WTC11 (cell line): ENCODE measurements around the gene ACACA. TPM values are rescaled to one million over a fixed set of nuclear protein-coding genes. Genes with fewer than 3 reads are reported as not detected.
A peak's percentile ranks its signal among the peaks of the same experiment; 100 is the strongest.

Source experiments
- ATAC-seq: fragments of 200-7000 bp; cut with Tn5 transposase; 2 replicates; pipeline ENCODE4 v1.10.0; 2021; ENCODE audit warnings: mild to moderate bottlenecking, moderate library complexity
- CTCF ChIA-PET: fragments of 300-600 bp; sonication (Branson Sonifier 250); formaldehyde crosslinking; loops from one replicate; lab custom pipeline; 2021; ENCODE audit warnings: antibody characterized with exemption; lab: Charles Lee
- POLR2A ChIA-PET: fragments of 350-600 bp; sonication (Branson Sonifier 250); formaldehyde crosslinking; loops from one replicate; lab custom pipeline; 2021; ENCODE audit warnings: antibody characterized with exemption; lab: Charles Lee
- DNase-seq: peaks from one replicate; pipeline ENCODE4 v3.0.0; 2021; ENCODE audit warnings: low spot score
- H3K27ac Mint-ChIP-seq: 2 replicates; pipeline ENCODE4 v1.8.0; 2021; ENCODE audit warnings: mixed read lengths
- H3K27me3 Mint-ChIP-seq: 2 replicates; pipeline ENCODE4 v1.8.0; 2021; ENCODE audit warnings: low read depth, mild to moderate bottlenecking, moderate library complexity, mixed read lengths
- H3K36me3 Mint-ChIP-seq: 2 replicates; pipeline ENCODE4 v1.8.0; 2021; ENCODE audit warnings: mixed read lengths
- H3K4me1 Mint-ChIP-seq: 2 replicates; pipeline ENCODE4 v1.8.0; 2022; ENCODE audit warnings: mixed read lengths
- H3K4me3 Mint-ChIP-seq: 2 replicates; pipeline ENCODE4 v1.8.0; 2021; ENCODE audit warnings: mild to moderate bottlenecking, moderate library complexity, mixed read lengths
- H3K9me3 Mint-ChIP-seq: 2 replicates; pipeline ENCODE4 v1.8.0; 2021; ENCODE audit warnings: mixed read lengths
- AR ChIP-seq: fragments of 250-450 bp; sonication (Bioruptor Pico); IDR thresholded peaks from 2 replicates; pipeline ENCODE4 v1.9.0; 2021; ENCODE audit warnings: mild to moderate bottlenecking
- ARID4B ChIP-seq: sonication (generic); formaldehyde crosslinking; IDR thresholded peaks from 2 replicates; pipeline ENCODE4 v1.8.0; 2023; ENCODE audit warnings: missing genetic modification reagents, mild to moderate bottlenecking, borderline replicate concordance
- ATF2 ChIP-seq: sonication (generic); formaldehyde crosslinking; IDR thresholded peaks from 2 replicates; pipeline ENCODE4 v1.8.1; 2022; ENCODE audit warnings: low read depth, missing genetic modification reagents, borderline replicate concordance
- ATF3 ChIP-seq: sonication (generic); formaldehyde crosslinking; conservative IDR thresholded peaks from 2 replicates; pipeline ENCODE4 v1.8.1; 2022; ENCODE audit warnings: mild to moderate bottlenecking, missing genetic modification reagents
- E2F1 ChIP-seq: sonication (generic); formaldehyde crosslinking; IDR thresholded peaks from 2 replicates; pipeline ENCODE4 v1.8.0; 2022; ENCODE audit warnings: mild to moderate bottlenecking, missing genetic modification reagents
- ERG ChIP-seq: fragments of 250-450 bp; sonication (Bioruptor Pico); IDR thresholded peaks from 2 replicates; pipeline ENCODE4 v1.8.0; 2021; ENCODE audit warnings: mild to moderate bottlenecking
- IRF2 ChIP-seq: sonication (generic); formaldehyde crosslinking; IDR thresholded peaks from 2 replicates; pipeline ENCODE4 v1.8.0; 2022; ENCODE audit warnings: low read depth, missing genetic modification reagents, borderline replicate concordance
- OVOL2 ChIP-seq: fragments of 250-450 bp; sonication (Bioruptor Pico); IDR thresholded peaks from 2 replicates; pipeline ENCODE4 v1.9.0; 2021; ENCODE audit warnings: mild to moderate bottlenecking, borderline replicate concordance
- PREB ChIP-seq: sonication (generic); formaldehyde crosslinking; IDR thresholded peaks from 2 replicates; pipeline ENCODE4 v1.8.1; 2022; ENCODE audit warnings: mild to moderate bottlenecking, missing genetic modification reagents, moderate library complexity, borderline replicate concordance
- PRRX2 ChIP-seq: fragments of 250-450 bp; sonication (Bioruptor Pico); IDR thresholded peaks from 2 replicates; pipeline ENCODE4 v1.8.0; 2021; ENCODE audit warnings: mild to moderate bottlenecking
- RORB ChIP-seq: fragments of 250-450 bp; sonication (Bioruptor Pico); IDR thresholded peaks from 2 replicates; pipeline ENCODE4 v1.9.0; 2021; ENCODE audit warnings: mild to moderate bottlenecking
- STAT6 ChIP-seq: sonication (generic); formaldehyde crosslinking; conservative IDR thresholded peaks from 2 replicates; pipeline ENCODE4 v1.8.1; 2023; ENCODE audit warnings: mild to moderate bottlenecking, low read depth, missing genetic modification reagents, moderate library complexity
- ZBTB21 ChIP-seq: sonication (generic); formaldehyde crosslinking; IDR thresholded peaks from 2 replicates; pipeline ENCODE4 v1.8.1; 2023; ENCODE audit warnings: mild to moderate bottlenecking, missing genetic modification reagents, borderline replicate concordance
- ZBTB43 ChIP-seq: sonication (generic); formaldehyde crosslinking; IDR thresholded peaks from 2 replicates; pipeline ENCODE4 v1.8.1; 2023; ENCODE audit warnings: mild to moderate bottlenecking, missing genetic modification reagents
- ZNF138 ChIP-seq: sonication (generic); formaldehyde crosslinking; conservative IDR thresholded peaks from 2 replicates; pipeline ENCODE4 v1.8.1; 2022; ENCODE audit warnings: mild to moderate bottlenecking, moderate library complexity, missing genetic modification reagents
- ZNF396 ChIP-seq: fragments of 250-450 bp; sonication (Bioruptor Pico); IDR thresholded peaks from 2 replicates; pipeline ENCODE4 v1.8.0; 2021; ENCODE audit warnings: mild to moderate bottlenecking, moderate library complexity, borderline replicate concordance
- ZNF671 ChIP-seq: fragments of 250-450 bp; sonication (Bioruptor Pico); IDR thresholded peaks from 2 replicates; pipeline ENCODE4 v1.8.0; 2021; ENCODE audit warnings: mild to moderate bottlenecking
- total RNA-seq: library from RNA; stranded (reverse); gene quantifications from 3 replicates; pipeline ENCODE4 v1.2.3, GENCODE V29; 2021

The ACACA gene
- total RNA-seq, 1 experiment from 2014 or later: 167 TPM

- H3K36me3 Mint-ChIP-seq: peaks cover 17% of the 10 kb centered on the region
- peak; percentile 43; the same call in 1 of the 2 replicates for ATAC-seq
- peaks cover 46% of the 10 kb centered on the region for H3K4me1 Mint-ChIP-seq
- DNase-seq: no peak
- no peaks in the 10 kb centered on the region for H3K9me3 Mint-ChIP-seq
- TF ChIP-seq E2F1 (CRISPR knock-in tag): no peak
- TF ChIP-seq PRRX2: no peak
- POLR2A ChIA-PET: no interaction called here
- no peaks in the 10 kb centered on the region for H3K27me3 Mint-ChIP-seq
- peak overlapping the region; percentile 78 for H3K27ac Mint-ChIP-seq
- H3K4me3 Mint-ChIP-seq: no peak overlapping the region
- CTCF ChIA-PET: interaction anchor here (1.2 kb wide), 1 partner anchor 43 kb away, joined by 4 read pairs; no protein-coding TSS in a partner anchor
These were observed 275.6 kb downstream of the ACACA start for GRCh38 chr17:37130984-37131446.

- TF ChIP-seq ZBTB43 (CRISPR knock-in tag) (no peak), IRF2 (CRISPR knock-in tag) (no peak), ERG (no peak), ZNF671 (CRISPR knock-in tag) (no peak), ZBTB21 (CRISPR knock-in tag) (no peak), ATF2 (CRISPR knock-in tag) (no peak), OVOL2 (CRISPR knock-in tag) (no peak), ATF3 (no peak), ARID4B (no peak), ZNF138 (CRISPR knock-in tag) (no peak), PRRX2 (no peak), AR (CRISPR knock-in tag) (no peak), RORB (no peak), PREB (CRISPR knock-in tag) (no peak), ZNF396 (CRISPR knock-in tag) (no peak), STAT6 (CRISPR knock-in tag) (no peak)
- Mint-ChIP-seq H3K27ac (peak overlapping the region; percentile 29), H3K9me3 (no peaks in the 10 kb centered on the region), H3K4me1 (peaks cover 11% of the 10 kb centered on the region), H3K36me3 (peaks cover 58% of the 10 kb centered on the region), H3K4me3 (no peak overlapping the region), H3K27me3 (no peaks in the 10 kb centered on the region)
- ChIA-PET POLR2A (no interaction called here), CTCF (interaction anchor here (1.9 kb wide), 1 partner anchor 49 kb away, joined by 10 read pairs; no protein-coding TSS in a partner anchor)
- ATAC-seq: no peak
- DNase-seq: no peak
These were observed 281.8 kb downstream of the ACACA start for GRCh38 chr17:37124821-37125173.
